ENCODE data around the gene NAT16. TPM values are rescaled to one million over a fixed set of nuclear protein-coding genes. Genes with fewer than 3 reads are reported as not detected.

NAT16 gene
- total and polyA plus RNA-seq, 2 of the 13 experiments (the other 11 are each of a cell fraction or from before 2014, with no cell fraction given) = 0.04 TPM; not detected in 1

DNA sequence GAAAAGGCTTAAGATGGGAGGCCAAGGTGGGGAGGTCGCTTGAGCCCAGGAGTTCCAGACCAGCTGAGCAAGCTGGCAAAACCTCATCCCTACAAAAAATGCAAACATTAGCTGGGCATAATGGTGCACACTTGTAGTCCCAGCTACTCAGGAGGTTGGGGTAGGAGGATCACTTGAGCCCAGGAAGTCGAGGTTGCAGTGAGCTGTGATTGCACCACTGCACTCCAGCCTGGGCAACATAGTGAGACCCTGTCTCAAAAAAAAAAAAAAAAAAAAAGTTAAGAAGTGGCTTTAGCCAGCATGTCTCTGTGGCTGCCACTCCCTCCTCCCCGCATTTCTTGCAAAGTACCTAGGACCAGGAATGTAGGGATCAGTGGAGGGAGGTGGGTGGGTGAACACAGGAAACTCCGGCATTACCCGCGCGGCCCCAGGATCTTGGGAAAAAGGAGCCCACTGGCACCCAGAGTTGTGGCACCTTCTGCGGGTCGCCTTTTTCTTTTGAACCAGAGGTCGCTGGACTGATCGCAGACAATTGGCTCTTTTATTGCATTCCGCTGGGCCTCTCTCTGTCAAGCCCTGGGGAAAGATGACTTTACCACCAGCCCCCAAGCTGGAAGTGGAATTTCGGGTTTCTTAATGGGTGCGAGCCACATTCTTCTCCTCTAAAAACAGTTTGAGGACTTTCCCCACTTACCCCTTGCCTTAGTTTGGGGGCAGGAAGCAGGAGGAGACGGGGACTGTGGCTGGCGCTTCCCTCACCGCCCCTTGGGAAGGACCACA lies 18.2 kb downstream of the NAT16 start:
- in situ Hi-C loops (cut with HindIII; ENCODE audit: extremely low pct_ligation_motif_present, low pct_unique_long_range_greater_than_20kb) (no loop called here), intact Hi-C loops (cut with micrococcal nuclease; ENCODE audit: unreplicated experiment) (no loop called here)
- Histone ChIP-seq H3K27me3 (ENCODE audit: control insufficient read depth in 1 of 2, insufficient read depth in 2 of 2, low read length in 2 of 2) (peaks cover 0 to 27% of the 10 kb centered on the region in 2 experiments; a peak in 4 of 5 replicates), H3K36me3 (replicated peaks in 1 of 2; ENCODE audit: control insufficient read depth in 1 of 2, insufficient read depth in 2 of 2, low read length in 2 of 2) (peaks cover 0 to 13% of the 10 kb centered on the region in 2 experiments), H3K4me1 (ENCODE audit: insufficient read depth, low read length) (peaks cover 37% of the 10 kb centered on the region), H3K9ac (ENCODE audit: insufficient read depth, low read depth, low read length) (no peak overlapping the region), H3K4me2 (ENCODE audit: low read depth, low read length) (no peak overlapping the region), H3K9me3 (ENCODE audit: low read length) (no peaks in the 10 kb centered on the region), H3K4me3 (replicated peaks in 1 of 3; ENCODE audit: insufficient read depth in 1 of 3, low read depth in 2 of 3, low read length in 3 of 3) (no peak overlapping the region), H4K20me1 (ENCODE audit: insufficient read depth, low read length) (peaks cover 9% of the 10 kb centered on the region; the same call in 1 of the 2 replicates), H3K27ac (ENCODE audit: extremely low read length, insufficient read depth, low read length) (no peak overlapping the region), H2AFZ (ENCODE audit: low read length) (no peak overlapping the region), H3K79me2 (ENCODE audit: insufficient read depth, low read length) (no peaks in the 10 kb centered on the region)
- FAIRE-seq (no peak), DNase-seq (ENCODE audit: low spot score) (no peak), ATAC-seq (no peak)
- no TSS peak for BruUV-seq (replicated peaks)
- POLR2A ChIA-PET = no interaction called here
- CTCF ChIA-PET (ENCODE audit: low intra/inter-chr PET ratio, low total read pairs) = no interaction called here
- TF ChIP-seq, protein P1, sequence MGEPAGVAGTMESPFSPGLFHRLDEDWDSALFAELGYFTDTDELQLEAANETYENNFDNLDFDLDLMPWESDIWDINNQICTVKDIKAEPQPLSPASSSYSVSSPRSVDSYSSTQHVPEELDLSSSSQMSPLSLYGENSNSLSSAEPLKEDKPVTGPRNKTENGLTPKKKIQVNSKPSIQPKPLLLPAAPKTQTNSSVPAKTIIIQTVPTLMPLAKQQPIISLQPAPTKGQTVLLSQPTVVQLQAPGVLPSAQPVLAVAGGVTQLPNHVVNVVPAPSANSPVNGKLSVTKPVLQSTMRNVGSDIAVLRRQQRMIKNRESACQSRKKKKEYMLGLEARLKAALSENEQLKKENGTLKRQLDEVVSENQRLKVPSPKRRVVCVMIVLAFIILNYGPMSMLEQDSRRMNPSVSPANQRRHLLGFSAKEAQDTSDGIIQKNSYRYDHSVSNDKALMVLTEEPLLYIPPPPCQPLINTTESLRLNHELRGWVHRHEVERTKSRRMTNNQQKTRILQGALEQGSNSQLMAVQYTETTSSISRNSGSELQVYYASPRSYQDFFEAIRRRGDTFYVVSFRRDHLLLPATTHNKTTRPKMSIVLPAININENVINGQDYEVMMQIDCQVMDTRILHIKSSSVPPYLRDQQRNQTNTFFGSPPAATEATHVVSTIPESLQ (CRISPR knock-in tag; conservative IDR thresholded peaks at IDR 0.05) = no peak
- TF ChIP-seq ZNF121 (CRISPR knock-in tag; IDR thresholded peaks at IDR 0.05) = peak; percentile 82
- WGBS (ENCODE audit: low lambda C conversion rate) = 89% methylated on average over 17 of the region's 17 CpGs

DNA sequence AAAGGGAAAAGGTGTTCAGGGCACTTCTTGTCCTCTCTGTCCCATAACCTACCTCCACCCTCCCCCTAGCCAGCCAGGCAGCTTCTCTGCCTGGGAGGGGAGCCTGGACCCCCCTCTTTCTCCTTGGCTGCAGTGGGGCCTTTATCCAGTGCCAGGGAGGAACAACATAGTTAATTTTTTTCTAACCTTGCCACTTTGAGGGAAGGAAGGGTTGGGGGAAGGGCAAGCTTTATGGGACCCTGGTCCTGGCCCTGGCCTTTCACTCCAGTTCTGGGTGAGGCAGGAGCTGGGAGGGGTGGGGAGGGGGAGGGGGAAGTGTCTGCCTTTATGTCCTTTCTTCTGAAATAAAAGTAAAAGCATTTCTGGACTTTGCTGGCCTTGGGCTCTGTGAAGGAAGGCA lies 19.2 kb downstream of the NAT16 start:
- Histone ChIP-seq H3K4me3 (replicated peaks in 1 of 3; ENCODE audit: insufficient read depth in 1 of 3, low read depth in 2 of 3, low read length in 3 of 3) (no peak overlapping the region), H3K36me3 (replicated peaks in 1 of 2; ENCODE audit: control insufficient read depth in 1 of 2, insufficient read depth in 2 of 2, low read length in 2 of 2) (peaks cover 0 to 14% of the 10 kb centered on the region in 2 experiments), H3K4me2 (ENCODE audit: low read depth, low read length) (no peak overlapping the region), H3K79me2 (ENCODE audit: insufficient read depth, low read length) (no peaks in the 10 kb centered on the region), H4K20me1 (ENCODE audit: insufficient read depth, low read length) (peaks cover 9% of the 10 kb centered on the region; the same call in 1 of the 2 replicates), H3K27ac (ENCODE audit: extremely low read length, insufficient read depth, low read length) (no peak overlapping the region), H2AFZ (ENCODE audit: low read length) (no peak overlapping the region), H3K27me3 (ENCODE audit: control insufficient read depth in 1 of 2, insufficient read depth in 2 of 2, low read length in 2 of 2) (peaks cover 0 to 25% of the 10 kb centered on the region in 2 experiments; a peak in 4 of 5 replicates), H3K9ac (ENCODE audit: insufficient read depth, low read depth, low read length) (no peak overlapping the region), H3K4me1 (ENCODE audit: insufficient read depth, low read length) (peaks cover 36% of the 10 kb centered on the region), H3K9me3 (ENCODE audit: low read length) (no peaks in the 10 kb centered on the region)
- FAIRE-seq (no peak), DNase-seq (ENCODE audit: low spot score) (no peak), ATAC-seq (no peak)
- intact Hi-C loops (cut with micrococcal nuclease; ENCODE audit: unreplicated experiment) (no loop called here), in situ Hi-C loops (cut with HindIII; ENCODE audit: extremely low pct_ligation_motif_present, low pct_unique_long_range_greater_than_20kb) (no loop called here)
- POLR2A ChIA-PET = interaction anchor here (0.6 kb wide), 1 partner anchor 22 kb away, joined by 3 read pairs; no protein-coding TSS in a partner anchor
- BruUV-seq (replicated peaks) = no TSS peak
- CTCF ChIA-PET (ENCODE audit: low intra/inter-chr PET ratio, low total read pairs) = no interaction called here
- TF ChIP-seq, protein P2, sequence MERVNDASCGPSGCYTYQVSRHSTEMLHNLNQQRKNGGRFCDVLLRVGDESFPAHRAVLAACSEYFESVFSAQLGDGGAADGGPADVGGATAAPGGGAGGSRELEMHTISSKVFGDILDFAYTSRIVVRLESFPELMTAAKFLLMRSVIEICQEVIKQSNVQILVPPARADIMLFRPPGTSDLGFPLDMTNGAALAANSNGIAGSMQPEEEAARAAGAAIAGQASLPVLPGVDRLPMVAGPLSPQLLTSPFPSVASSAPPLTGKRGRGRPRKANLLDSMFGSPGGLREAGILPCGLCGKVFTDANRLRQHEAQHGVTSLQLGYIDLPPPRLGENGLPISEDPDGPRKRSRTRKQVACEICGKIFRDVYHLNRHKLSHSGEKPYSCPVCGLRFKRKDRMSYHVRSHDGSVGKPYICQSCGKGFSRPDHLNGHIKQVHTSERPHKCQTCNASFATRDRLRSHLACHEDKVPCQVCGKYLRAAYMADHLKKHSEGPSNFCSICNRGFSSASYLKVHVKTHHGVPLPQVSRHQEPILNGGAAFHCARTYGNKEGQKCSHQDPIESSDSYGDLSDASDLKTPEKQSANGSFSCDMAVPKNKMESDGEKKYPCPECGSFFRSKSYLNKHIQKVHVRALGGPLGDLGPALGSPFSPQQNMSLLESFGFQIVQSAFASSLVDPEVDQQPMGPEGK (CRISPR knock-in tag; IDR thresholded peaks at IDR 0.05) = peak; percentile 43; the same call in 1 of the 2 replicates
- TF ChIP-seq, protein P3, sequence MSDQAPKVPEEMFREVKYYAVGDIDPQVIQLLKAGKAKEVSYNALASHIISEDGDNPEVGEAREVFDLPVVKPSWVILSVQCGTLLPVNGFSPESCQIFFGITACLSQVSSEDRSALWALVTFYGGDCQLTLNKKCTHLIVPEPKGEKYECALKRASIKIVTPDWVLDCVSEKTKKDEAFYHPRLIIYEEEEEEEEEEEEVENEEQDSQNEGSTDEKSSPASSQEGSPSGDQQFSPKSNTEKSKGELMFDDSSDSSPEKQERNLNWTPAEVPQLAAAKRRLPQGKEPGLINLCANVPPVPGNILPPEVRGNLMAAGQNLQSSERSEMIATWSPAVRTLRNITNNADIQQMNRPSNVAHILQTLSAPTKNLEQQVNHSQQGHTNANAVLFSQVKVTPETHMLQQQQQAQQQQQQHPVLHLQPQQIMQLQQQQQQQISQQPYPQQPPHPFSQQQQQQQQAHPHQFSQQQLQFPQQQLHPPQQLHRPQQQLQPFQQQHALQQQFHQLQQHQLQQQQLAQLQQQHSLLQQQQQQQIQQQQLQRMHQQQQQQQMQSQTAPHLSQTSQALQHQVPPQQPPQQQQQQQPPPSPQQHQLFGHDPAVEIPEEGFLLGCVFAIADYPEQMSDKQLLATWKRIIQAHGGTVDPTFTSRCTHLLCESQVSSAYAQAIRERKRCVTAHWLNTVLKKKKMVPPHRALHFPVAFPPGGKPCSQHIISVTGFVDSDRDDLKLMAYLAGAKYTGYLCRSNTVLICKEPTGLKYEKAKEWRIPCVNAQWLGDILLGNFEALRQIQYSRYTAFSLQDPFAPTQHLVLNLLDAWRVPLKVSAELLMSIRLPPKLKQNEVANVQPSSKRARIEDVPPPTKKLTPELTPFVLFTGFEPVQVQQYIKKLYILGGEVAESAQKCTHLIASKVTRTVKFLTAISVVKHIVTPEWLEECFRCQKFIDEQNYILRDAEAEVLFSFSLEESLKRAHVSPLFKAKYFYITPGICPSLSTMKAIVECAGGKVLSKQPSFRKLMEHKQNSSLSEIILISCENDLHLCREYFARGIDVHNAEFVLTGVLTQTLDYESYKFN (CRISPR knock-in tag; conservative IDR thresholded peaks at IDR 0.05) = 0 out of 2 replicates have a peak, but pooled peaks have one; percentile 23
